GM21576 (cell line): ENCODE data around the gene ATP10B.

Experiments used
- ATAC-seq: cut with Tn5 transposase; IDR thresholded peaks from one replicate; pipeline ENCODE4 v1.9.1; 2021; ENCODE audit warnings: mild to moderate bottlenecking, moderate library complexity; ENCODE audit not compliant: unreplicated experiment

ATP10B gene

GRCh38 chr5:160573318-160573717 is 278.7 kb downstream of the ATP10B start:
- ATAC-seq: no peak

GRCh38 chr5:160567031-160567705 is 284.8 kb downstream of the ATP10B start:
- no peak for ATAC-seq

GRCh38 chr5:160565376-160565775 is 286.6 kb downstream of the ATP10B start:
- no peak for ATAC-seq

- ATAC-seq: no peak
These were observed 295.2 kb downstream of the ATP10B start for GRCh38 chr5:160556846-160557245.

- no peak for ATAC-seq
These were observed 295.9 kb downstream of the ATP10B start for GRCh38 chr5:160555971-160556631.

GRCh38 chr5:160555581-160555970 is 296.4 kb downstream of the ATP10B start:
- ATAC-seq: no peak

- ATAC-seq: no peak
These were observed 301.9 kb downstream of the ATP10B start for GRCh38 chr5:160550075-160550474.

DNA sequence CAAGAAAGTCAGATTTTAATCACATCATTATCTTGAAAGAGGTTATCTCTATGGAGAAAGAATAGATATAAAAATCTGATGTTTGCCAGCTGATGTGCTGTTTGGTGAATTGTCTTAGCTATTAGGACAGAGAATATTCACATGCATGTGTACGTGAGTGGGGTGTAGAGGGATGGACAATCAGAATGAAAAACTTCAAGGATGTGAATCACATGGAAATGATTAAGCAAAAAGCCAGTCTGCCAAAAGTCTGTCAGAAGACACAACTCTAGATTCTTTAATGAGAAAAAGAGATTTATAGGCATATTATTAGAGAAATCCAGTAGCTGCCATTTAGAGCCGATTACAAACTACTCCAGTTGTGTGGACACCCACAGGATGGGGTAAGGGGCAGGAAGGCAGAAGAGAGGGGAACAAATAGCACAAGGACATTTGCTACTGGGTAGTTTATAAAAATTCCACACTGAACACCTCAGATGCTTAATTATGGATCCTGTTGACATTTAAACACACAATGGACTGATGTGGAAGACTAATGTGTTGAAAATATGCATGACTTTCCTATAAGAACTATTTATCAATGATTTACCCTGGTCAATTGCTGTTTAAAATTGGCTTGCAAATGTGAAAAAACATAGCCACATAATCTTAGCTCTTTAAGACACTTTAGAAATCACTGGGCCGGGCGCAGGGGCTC is 302.9 kb downstream of the ATP10B start:
- no peak for ATAC-seq

GRCh38 chr5:160547872-160548271 is 304.1 kb downstream of the ATP10B start:
- no peak for ATAC-seq

GRCh38 chr5:160547061-160547460 is 304.9 kb downstream of the ATP10B start:
- ATAC-seq: no peak

DNA sequence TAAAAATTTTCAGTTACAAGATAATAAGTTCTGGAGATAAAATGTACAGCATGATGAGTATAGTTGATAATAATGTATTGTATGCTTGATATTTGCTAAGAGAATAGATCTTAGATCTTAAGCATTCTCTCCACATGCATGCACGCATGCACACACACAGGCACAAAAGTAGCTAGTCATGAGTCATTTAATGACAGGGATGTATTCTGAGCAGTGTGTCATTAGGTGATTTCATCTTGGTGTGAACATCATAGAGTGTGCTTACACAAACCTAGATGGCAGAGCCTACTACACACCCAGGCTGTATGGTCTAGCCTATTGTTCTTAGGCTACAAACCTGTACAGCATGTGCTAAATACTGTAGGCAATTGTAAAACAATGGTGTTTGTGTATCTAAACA is 306.2 kb downstream of the ATP10B start:
- ATAC-seq: no peak

DNA sequence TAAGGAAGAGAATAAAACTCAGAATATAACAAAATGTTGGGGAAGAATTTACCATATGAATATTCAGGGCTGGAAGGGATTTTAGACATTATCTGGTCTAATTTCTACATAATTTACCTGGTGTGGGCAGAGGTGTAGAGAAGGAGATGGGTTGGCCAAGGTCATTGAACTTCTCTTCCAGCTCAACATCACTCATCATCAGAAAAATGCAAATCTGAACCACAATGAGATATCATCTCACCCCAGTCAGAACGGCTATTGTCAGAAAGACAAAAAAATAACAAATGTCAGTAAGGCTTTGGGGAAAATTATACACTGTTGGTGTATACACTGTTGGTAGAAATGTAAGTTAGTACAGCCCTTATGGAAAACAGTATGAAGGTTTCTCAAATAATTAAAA is 308.6 kb downstream of the ATP10B start:
- ATAC-seq: no peak

- no peak for ATAC-seq
These were observed 309.2 kb downstream of the ATP10B start for GRCh38 chr5:160542840-160543239.

- ATAC-seq: no peak
These were observed 309.7 kb downstream of the ATP10B start for GRCh38 chr5:160542281-160542680.

DNA sequence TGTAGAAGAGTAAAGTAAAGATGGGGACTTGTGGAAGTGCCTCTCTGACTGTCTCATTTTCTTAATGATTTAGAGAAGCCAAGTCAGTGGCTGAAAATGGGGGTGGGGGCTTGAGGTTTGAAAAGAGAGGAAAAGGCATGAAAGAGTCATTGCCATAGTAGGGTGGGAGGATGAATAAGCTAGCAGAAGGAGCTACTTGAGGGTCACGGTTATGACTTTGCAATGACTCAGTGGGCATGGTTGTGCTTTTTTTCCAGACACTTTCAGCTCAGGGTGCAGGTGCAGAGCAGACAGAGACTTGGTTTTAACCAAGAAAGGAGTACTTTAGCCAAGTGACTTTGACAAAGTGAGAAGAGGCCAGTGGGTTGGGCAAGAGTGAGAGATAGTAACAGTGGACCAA is 312.6 kb downstream of the ATP10B start:
- no peak for ATAC-seq

- no peak for ATAC-seq
These were observed 314.1 kb downstream of the ATP10B start for GRCh38 chr5:160537940-160538339.

- ATAC-seq: no peak
These were observed 314.9 kb downstream of the ATP10B start for GRCh38 chr5:160537116-160537515.

DNA sequence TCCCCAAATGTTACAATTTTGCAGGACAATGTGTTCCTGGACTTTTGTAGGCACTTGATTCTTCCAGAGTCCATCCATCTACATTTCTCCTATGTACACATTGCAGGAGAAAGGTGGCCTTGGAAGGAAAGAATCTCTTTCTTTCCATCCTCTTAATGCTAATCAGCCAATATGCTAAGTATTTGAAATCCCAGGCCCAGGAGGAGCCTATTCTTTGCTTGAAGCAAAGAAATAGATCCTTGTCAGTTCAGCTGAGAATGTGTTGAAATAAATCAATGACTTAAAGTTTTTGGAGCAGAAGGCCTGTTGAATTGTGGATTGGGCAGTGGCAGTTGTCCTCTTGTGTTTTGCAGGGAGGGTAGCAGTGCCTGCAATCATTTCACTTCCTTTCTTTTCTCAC is 317.1 kb downstream of the ATP10B start:
- no peak for ATAC-seq

DNA sequence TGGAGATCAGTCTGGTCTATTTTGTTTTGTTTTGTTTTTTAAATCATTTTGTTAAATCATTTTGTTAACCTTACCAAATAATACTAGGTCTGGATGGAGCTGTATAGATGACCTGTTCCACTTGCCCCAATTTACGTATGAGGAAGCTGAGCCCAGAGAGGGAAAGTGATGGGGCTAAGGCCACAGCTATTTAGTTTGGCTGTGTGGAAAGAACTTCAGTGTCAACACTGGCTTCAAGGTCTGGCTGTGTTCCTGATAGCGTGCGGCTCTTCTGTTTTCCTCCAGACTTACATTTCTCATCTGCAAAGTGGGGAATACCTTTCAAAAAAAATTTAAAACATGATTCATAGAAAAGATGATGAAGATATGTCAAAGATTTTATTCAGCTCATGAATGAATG is 317.9 kb downstream of the ATP10B start:
- no peak for ATAC-seq

GRCh38 chr5:160525471-160526261 is 326.3 kb downstream of the ATP10B start:
- ATAC-seq: no peak

DNA sequence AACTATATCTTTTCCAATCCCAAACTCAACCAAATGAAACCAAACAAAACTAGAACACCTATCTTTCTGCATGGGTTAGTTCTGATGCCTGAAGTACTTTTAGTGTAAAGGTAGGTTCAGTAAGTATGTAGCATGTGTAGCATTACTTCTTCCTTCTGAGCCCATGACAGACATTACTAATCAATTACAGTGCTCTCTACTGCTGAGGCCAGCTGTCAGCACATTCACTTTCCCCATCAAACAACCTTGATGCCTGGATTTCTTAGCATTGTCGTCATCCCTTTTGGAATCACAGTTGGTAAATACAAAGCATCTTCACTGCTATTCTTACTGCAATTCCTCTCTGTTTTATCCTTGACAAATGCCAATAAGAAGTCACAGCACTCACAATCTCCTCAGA is 327.2 kb downstream of the ATP10B start:
- no peak for ATAC-seq
